K562 (cell line): Measurements from ENCODE around the gene DNAJB12. TPM values are rescaled to one million over a fixed set of nuclear protein-coding genes. Genes with fewer than 3 reads are reported as not detected.

Experiments used
- BACH1 ChIP-seq: fragments of 200-800 bp; sonication (Bioruptor generic); IDR thresholded peaks from 2 replicates; pipeline ENCODE4 v1.6.1; 2016; ENCODE audit warnings: missing genetic modification characterization, missing compliant biosample characterization
- CBX1 ChIP-seq: sonication (generic); IDR thresholded peaks from 2 replicates; pipeline ENCODE4 v1.6.1; 2016; ENCODE audit warnings: antibody characterized with exemption, low read depth, mild to moderate bottlenecking
- CEBPB ChIP-seq: fragments of 450-650 bp; IDR thresholded peaks from 2 replicates; pipeline ENCODE4 v1.6.1; 2016; ENCODE audit warnings: missing genetic modification characterization, missing compliant biosample characterization
- DPF2 ChIP-seq: fragments of 450-650 bp; IDR thresholded peaks from 2 replicates; pipeline ENCODE4 v1.6.1; 2016
- ESRRA ChIP-seq: fragments of 450-650 bp; IDR thresholded peaks from 2 replicates; pipeline ENCODE4 v1.6.1; 2014; ENCODE audit warnings: low read depth, mild to moderate bottlenecking, moderate library complexity, borderline replicate concordance
- GTF2B ChIP-seq: IDR thresholded peaks from 2 replicates; pipeline ENCODE4 v1.6.1; 2011; ENCODE audit not compliant: insufficient read length; ENCODE audit errors: extremely low read depth
- HDAC2 ChIP-seq: fragments of 450-650 bp; IDR thresholded peaks from 2 replicates; pipeline ENCODE4 v1.6.1; 2016; ENCODE audit warnings: mild to moderate bottlenecking
- NEUROD1 ChIP-seq: fragments of 150-350 bp; IDR thresholded peaks from 2 replicates; pipeline ENCODE4 v1.6.1; 2014; ENCODE audit warnings: borderline replicate concordance, low read length, low read depth; ENCODE audit not compliant: partially characterized antibody
- POLR2A ChIP-seq: fragments of 450-650 bp; conservative IDR thresholded peaks from 2 replicates; pipeline ENCODE4 v1.6.1; 2016
- RBM14 ChIP-seq: fragments of 200-400 bp; formaldehyde crosslinking; IDR thresholded peaks from 2 replicates; pipeline ENCODE4 v1.6.1; 2018; ENCODE audit warnings: low read depth, mild to moderate bottlenecking, low read length, moderate library complexity, borderline replicate concordance; ENCODE audit not compliant: insufficient read depth
- SAFB ChIP-seq: fragments of 200-400 bp; formaldehyde crosslinking; IDR thresholded peaks from 2 replicates; pipeline ENCODE4 v1.6.1; 2017; ENCODE audit warnings: low read depth, low read length, borderline replicate concordance
- SREBF2 ChIP-seq: sonication (generic); formaldehyde crosslinking; IDR thresholded peaks from 2 replicates; pipeline ENCODE4 v1.4.0; 2020; ENCODE audit warnings: mild to moderate bottlenecking, missing genetic modification reagents
- TGIF2 ChIP-seq: sonication (generic); formaldehyde crosslinking; IDR thresholded peaks from 2 replicates; pipeline ENCODE4 v1.8.1; 2022; ENCODE audit warnings: mild to moderate bottlenecking, missing genetic modification reagents, moderate library complexity
- THRAP3 ChIP-seq: fragments of 450-650 bp; IDR thresholded peaks from 2 replicates; pipeline ENCODE4 v1.6.1; 2016; ENCODE audit warnings: mild to moderate bottlenecking, inconsistent platforms, borderline replicate concordance
- U2AF2 ChIP-seq: fragments of 200-400 bp; formaldehyde crosslinking; optimal IDR thresholded peaks from 2 replicates; pipeline ENCODE3; 2017; ENCODE audit warnings: low read depth, mild to moderate bottlenecking, low read length
- XRCC4 ChIP-seq: IDR thresholded peaks from one replicate; pipeline ENCODE4 v1.6.1; 2011; ENCODE audit not compliant: insufficient read depth, insufficient read length; ENCODE audit errors: extremely low read depth
- ZBTB2 ChIP-seq: fragments of 450-650 bp; IDR thresholded peaks from 2 replicates; pipeline ENCODE4 v1.6.1; 2016; ENCODE audit warnings: antibody characterized with exemption
- ZC3H11A ChIP-seq: IDR thresholded peaks from 2 replicates; pipeline ENCODE4 v1.6.1; 2012; ENCODE audit warnings: low read depth, low read length, improper control_type of control experiment
- ZFPM2 ChIP-seq: fragments of 250-450 bp; sonication (Bioruptor Pico); IDR thresholded peaks from 2 replicates; pipeline ENCODE4 v1.5.1; 2022; ENCODE audit warnings: mild to moderate bottlenecking
- ZNF174 ChIP-seq: fragments of 250-450 bp; sonication (Bioruptor Pico); IDR thresholded peaks from 2 replicates; pipeline ENCODE4 v1.4.0; 2020; ENCODE audit warnings: mild to moderate bottlenecking
- ZNF507 ChIP-seq: conservative IDR thresholded peaks from 2 replicates; pipeline ENCODE4 v1.6.1; 2017; ENCODE audit warnings: missing genetic modification characterization, missing compliant biosample characterization
- ZNF586 ChIP-seq: fragments of 450-650 bp; formaldehyde crosslinking; conservative IDR thresholded peaks from 2 replicates; pipeline ENCODE4 v1.4.0; 2020; ENCODE audit warnings: mild to moderate bottlenecking, moderate library complexity
- polyA plus RNA-seq, 8 experiments: library from polyadenylated mRNA; depleted of rRNA in 4 of 8; stranded (reverse) in 5 of 8; unstranded in 3 of 8; fragments of >200 nt; fragmentation: Nextera tagmentation in 2 of 8; fragmentation: Illumina TruSeq in 1 of 8; extraction: Ambion mirVana in 2 of 8; extraction: Trizol in 1 of 8; gene quantifications; 2 replicates each; pipeline versions ENCODE4 v1.2.1 to v1.2.3, GENCODE V29; 2011 to 2014; ENCODE audit warnings: inconsistent platforms in 1 of 8, missing spikeins in 1 of 8
- total RNA-seq, 7 experiments: library from RNA; depleted of rRNA in 6 of 7; stranded (reverse); fragments of >200 nt in 6 of 7; fragmentation: Illumina TruSeq in 2 of 7; extraction: Trizol in 2 of 7; gene quantifications; 2 replicates each; pipeline versions ENCODE4 v1.2.1 to v1.2.3, GENCODE V29; 2011 to 2021; ENCODE audit warnings: low replicate concordance in 1 of 7
- TF ChIP-seq, protein P1 (sequence below), 2 experiments: fragments of 450-650 bp in 1 of 2; sonication (generic) in 1 of 2; formaldehyde crosslinking; conservative IDR thresholded peaks; 2 replicates each; pipeline versions ENCODE4 v1.4.0 to v1.8.1; 2020 to 2022; ENCODE audit warnings: mild to moderate bottlenecking in 1 of 2, missing genetic modification reagents in 1 of 2
- TF ChIP-seq, protein P2 (sequence below): IDR thresholded peaks from 2 replicates; pipeline ENCODE4 v1.6.1; 2014; ENCODE audit warnings: antibody characterized with exemption
- TF ChIP-seq, protein P3 (sequence below): fragments of 450-650 bp; formaldehyde crosslinking; conservative IDR thresholded peaks from 2 replicates; pipeline ENCODE4 v1.4.0; 2022; ENCODE audit warnings: mild to moderate bottlenecking, missing genetic modification characterization

Gene DNAJB12
- total and polyA plus RNA-seq, 9 of the 15 experiments (the other 6 are each of a cell fraction or from before 2014, with no cell fraction given) = 3.5 to 31.5 (median 20.3) TPM

- no peak for TF ChIP-seq ZBTB2
- TF ChIP-seq, protein P1, sequence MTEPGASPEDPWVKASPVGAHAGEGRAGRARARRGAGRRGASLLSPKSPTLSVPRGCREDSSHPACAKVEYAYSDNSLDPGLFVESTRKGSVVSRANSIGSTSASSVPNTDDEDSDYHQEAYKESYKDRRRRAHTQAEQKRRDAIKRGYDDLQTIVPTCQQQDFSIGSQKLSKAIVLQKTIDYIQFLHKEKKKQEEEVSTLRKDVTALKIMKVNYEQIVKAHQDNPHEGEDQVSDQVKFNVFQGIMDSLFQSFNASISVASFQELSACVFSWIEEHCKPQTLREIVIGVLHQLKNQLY (CRISPR knock-in tag; conservative IDR thresholded peaks at IDR 0.05) = no peak
- TF ChIP-seq ZNF174 (CRISPR knock-in tag) = no peak
- TF ChIP-seq NEUROD1 = no peak
- no peak for TF ChIP-seq U2AF2
- TF ChIP-seq TGIF2 = no peak
- TF ChIP-seq THRAP3 = no peak
- no peak for TF ChIP-seq XRCC4
- TF ChIP-seq RBM14 = no peak
- no peak; the same call in 1 of the 2 replicates for TF ChIP-seq BACH1 (tag)
- TF ChIP-seq ZFPM2 (CRISPR knock-in tag) = no peak
- no peak for TF ChIP-seq SAFB
- no peak for TF ChIP-seq ZNF586 (CRISPR knock-in tag)
- TF ChIP-seq GTF2B = no peak
- TF ChIP-seq ZC3H11A = no peak
- TF ChIP-seq ZNF507 (tag) = no peak
- TF ChIP-seq, protein P2, sequence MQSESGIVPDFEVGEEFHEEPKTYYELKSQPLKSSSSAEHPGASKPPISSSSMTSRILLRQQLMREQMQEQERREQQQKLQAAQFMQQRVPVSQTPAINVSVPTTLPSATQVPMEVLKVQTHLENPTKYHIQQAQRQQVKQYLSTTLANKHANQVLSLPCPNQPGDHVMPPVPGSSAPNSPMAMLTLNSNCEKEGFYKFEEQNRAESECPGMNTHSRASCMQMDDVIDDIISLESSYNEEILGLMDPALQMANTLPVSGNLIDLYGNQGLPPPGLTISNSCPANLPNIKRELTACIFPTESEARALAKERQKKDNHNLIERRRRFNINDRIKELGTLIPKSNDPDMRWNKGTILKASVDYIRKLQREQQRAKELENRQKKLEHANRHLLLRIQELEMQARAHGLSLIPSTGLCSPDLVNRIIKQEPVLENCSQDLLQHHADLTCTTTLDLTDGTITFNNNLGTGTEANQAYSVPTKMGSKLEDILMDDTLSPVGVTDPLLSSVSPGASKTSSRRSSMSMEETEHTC = no peak
- TF ChIP-seq, protein P3, sequence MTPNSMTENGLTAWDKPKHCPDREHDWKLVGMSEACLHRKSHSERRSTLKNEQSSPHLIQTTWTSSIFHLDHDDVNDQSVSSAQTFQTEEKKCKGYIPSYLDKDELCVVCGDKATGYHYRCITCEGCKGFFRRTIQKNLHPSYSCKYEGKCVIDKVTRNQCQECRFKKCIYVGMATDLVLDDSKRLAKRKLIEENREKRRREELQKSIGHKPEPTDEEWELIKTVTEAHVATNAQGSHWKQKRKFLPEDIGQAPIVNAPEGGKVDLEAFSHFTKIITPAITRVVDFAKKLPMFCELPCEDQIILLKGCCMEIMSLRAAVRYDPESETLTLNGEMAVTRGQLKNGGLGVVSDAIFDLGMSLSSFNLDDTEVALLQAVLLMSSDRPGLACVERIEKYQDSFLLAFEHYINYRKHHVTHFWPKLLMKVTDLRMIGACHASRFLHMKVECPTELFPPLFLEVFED (CRISPR knock-in tag) = peak; percentile 90
- TF ChIP-seq CBX1 = no peak
- TF ChIP-seq DPF2 = no peak
- TF ChIP-seq HDAC2 = no peak; the same call in 1 of the 2 replicates
- TF ChIP-seq POLR2A = no peak
- no peak for TF ChIP-seq CEBPB (tag)
- TF ChIP-seq SREBF2 (CRISPR knock-in tag) = no peak
- peak; percentile 98 for TF ChIP-seq ESRRA
Observed at GRCh38 chr10:72321248-72322029, 33.3 kb downstream of the DNAJB12 start (continued).
